Activated B cell treated with CpG ODN at 0.5 μM for 24 hours (primary cell): ENCODE measurements around the gene OR14A2. TPM values are rescaled to one million over a fixed set of nuclear protein-coding genes. Genes with fewer than 3 reads are reported as not detected.
"Not testable (repeated sequence)": the region's sequence is repeated elsewhere in the genome, so short reads cannot be mapped to it uniquely, and the experiment has no call there.

Experiments used
- ATAC-seq: fragments of 200-7000 bp; cut with Tn5 transposase; one replicate; pipeline ENCODE4 v1.10.0; 2021; ENCODE audit warnings: low read depth, mild to moderate bottlenecking, moderate library complexity
- CTCF ChIA-PET: fragments of 350-600 bp; sonication (Branson Sonifier 250); formaldehyde crosslinking; loops from one replicate; lab custom pipeline; 2021; ENCODE audit warnings: antibody characterized with exemption; lab: Charles Lee
- POLR2A ChIA-PET: fragments of 350-600 bp; sonication (Branson Sonifier 250); formaldehyde crosslinking; loops from one replicate; lab custom pipeline; 2021; ENCODE audit warnings: antibody characterized with exemption; lab: Charles Lee
- DNase-seq: peaks from one replicate; pipeline ENCODE4 v3.0.0; 2022
- H3K27ac Mint-ChIP-seq: one replicate; pipeline ENCODE4 v1.8.0; 2020; ENCODE audit warnings: mixed read lengths
- H3K27me3 Mint-ChIP-seq: one replicate; pipeline ENCODE4 v1.8.0; 2021; ENCODE audit warnings: mixed read lengths
- H3K36me3 Mint-ChIP-seq: one replicate; pipeline ENCODE4 v1.8.0; 2021; ENCODE audit warnings: low read depth, mixed read lengths
- H3K4me1 Mint-ChIP-seq: one replicate; pipeline ENCODE4 v1.8.0; 2021; ENCODE audit warnings: mixed read lengths
- H3K4me3 Mint-ChIP-seq: one replicate; pipeline ENCODE4 v1.8.0; 2020; ENCODE audit warnings: mild to moderate bottlenecking, mixed read lengths
- H3K9me3 Mint-ChIP-seq: one replicate; pipeline ENCODE4 v1.8.0; 2020; ENCODE audit warnings: mixed read lengths
- CTCF ChIP-seq: fragments of 200-600 bp; IDR thresholded peaks from one replicate; pipeline ENCODE4 v1.8.0; 2022; ENCODE audit warnings: antibody characterized with exemption, mild to moderate bottlenecking
- intact Hi-C: fragments of 100-400 bp; cut with micrococcal nuclease; formaldehyde crosslinking; loops from one replicate; pipeline ENCODE4 v1.15.1; 2024
- total RNA-seq: library from RNA; stranded (reverse); gene quantifications from 2 replicates; pipeline ENCODE4 v1.2.3, GENCODE V29; 2022

OR14A2 gene
- total RNA-seq: not detected in 2 replicates

GRCh38 chr1:247748041-247748440 is at the start of gene OR14A2:
Gene OR14A2, minus strand, starts transcription at chr1:247748141.
- Mint-ChIP-seq H3K27ac (no peak within 1 kb of the TSS), H3K4me1 (no peaks in the 10 kb centered on the region), H3K27me3 (no peaks in the 10 kb centered on the region), H3K4me3 (no peak within 1 kb of the TSS), H3K9me3 (peaks cover 21% of the 10 kb centered on the region), H3K36me3 (no peaks in the 10 kb centered on the region)
- ChIA-PET CTCF (no interaction called here), POLR2A (no interaction called here)
- ATAC-seq (no peak), DNase-seq (no peak)
- TF ChIP-seq CTCF: no peak
- intact Hi-C loops: no loop called here

- ChIA-PET POLR2A (no interaction called here), CTCF (no interaction called here)
- ATAC-seq (no peak), DNase-seq (no peak)
- H3K9me3 Mint-ChIP-seq: peaks cover 2% of the 10 kb centered on the region
- H3K4me1 Mint-ChIP-seq: no peaks in the 10 kb centered on the region
- no peaks in the 10 kb centered on the region for H3K27me3 Mint-ChIP-seq
- intact Hi-C loops: no loop called here
- H3K36me3 Mint-ChIP-seq: no peaks in the 10 kb centered on the region
- no peak overlapping the region for H3K4me3 Mint-ChIP-seq
- no peak for TF ChIP-seq CTCF
- H3K27ac Mint-ChIP-seq: no peak overlapping the region
Observed at GRCh38 chr1:247797518-247797917, 49.6 kb upstream of the OR14A2 start.

GRCh38 chr1:247769603-247770002 is 21.7 kb upstream of the OR14A2 start:
- Mint-ChIP-seq H3K4me3 (no peak overlapping the region), H3K36me3 (no peaks in the 10 kb centered on the region), H3K27ac (no peak overlapping the region), H3K4me1 (no peaks in the 10 kb centered on the region), H3K9me3 (peaks cover 2% of the 10 kb centered on the region), H3K27me3 (no peaks in the 10 kb centered on the region)
- intact Hi-C loops: no loop called here
- ATAC-seq (no peak), DNase-seq (no peak)
- TF ChIP-seq CTCF: no peak
- ChIA-PET CTCF (no interaction called here), POLR2A (no interaction called here)

GRCh38 chr1:247760456-247760855 is 12.5 kb upstream of the OR14A2 start, which contains the start of gene OR1C1:
Gene OR1C1, minus strand, starts transcription at chr1:247760556. Its CDS starts 2,150 bp downstream, at chr1:247758406.
- CTCF ChIA-PET: no interaction called here
- H3K9me3 Mint-ChIP-seq: no peaks in the 10 kb centered on the region
- ATAC-seq (no peak), DNase-seq (no peak)
- H3K27ac Mint-ChIP-seq: no peak within 1 kb of the TSS
- no peak for TF ChIP-seq CTCF
- no peaks in the 10 kb centered on the region for H3K27me3 Mint-ChIP-seq
- no peak within 1 kb of the TSS for H3K4me3 Mint-ChIP-seq
- no peaks in the 10 kb centered on the region for H3K4me1 Mint-ChIP-seq
- H3K36me3 Mint-ChIP-seq: no peaks in the 10 kb centered on the region
- POLR2A ChIA-PET: no interaction called here
- intact Hi-C loops: no loop called here

GRCh38 chr1:247754311-247754710 is 6.4 kb upstream of the OR14A2 start:
- CTCF ChIA-PET, intact Hi-C loops, POLR2A ChIA-PET, H3K27me3 Mint-ChIP-seq, DNase-seq, H3K4me1 Mint-ChIP-seq, ATAC-seq, H3K27ac Mint-ChIP-seq, H3K4me3 Mint-ChIP-seq, H3K36me3 Mint-ChIP-seq: not testable (repeated sequence)
- H3K9me3 Mint-ChIP-seq: peaks cover 19% of the 10 kb centered on the region

- Mint-ChIP-seq H3K27ac (no peak overlapping the region), H3K4me3 (no peak overlapping the region), H3K4me1 (no peaks in the 10 kb centered on the region), H3K27me3 (no peaks in the 10 kb centered on the region), H3K9me3 (peaks cover 21% of the 10 kb centered on the region), H3K36me3 (no peaks in the 10 kb centered on the region)
- CTCF ChIA-PET: no interaction called here
- TF ChIP-seq CTCF: no peak
- ATAC-seq (no peak), DNase-seq (no peak)
- intact Hi-C loops: no loop called here
- POLR2A ChIA-PET: no interaction called here
Observed at GRCh38 chr1:247749870-247750269, 1.9 kb upstream of the OR14A2 start.
